Activated T-cell treated with anti-CD3 and anti-CD28 coated beads, Interleukin-2, amount 50 U/mL, for 48 hours (primary cell): ENCODE measurements around the gene COMMD1.
"Not testable (repeated sequence)": the region's sequence is repeated elsewhere in the genome, so short reads cannot be mapped to it uniquely, and the experiment has no call there.

Experiments used
- DNase-seq, 2 experiments: peaks; one replicate each; pipeline ENCODE4 v3.0.0-alpha.2; 2020

Gene COMMD1

GRCh38 chr2:62143696-62144095 is 238.2 kb downstream of the COMMD1 start:
- no peak for DNase-seq

- DNase-seq = no peak
Observed at GRCh38 chr2:62144689-62145477, 239.4 kb downstream of the COMMD1 start.

- no peak for DNase-seq
Observed at GRCh38 chr2:62145478-62146100, 240.1 kb downstream of the COMMD1 start.

- peak; percentile 20 to 22 for DNase-seq
Observed at GRCh38 chr2:62146790-62147189, 241.3 kb downstream of the COMMD1 start.

GRCh38 chr2:62147610-62148301 is 242.3 kb downstream of the COMMD1 start:
- no peak for DNase-seq

- no peak for DNase-seq
Observed at GRCh38 chr2:62149708-62150107, 244.2 kb downstream of the COMMD1 start.

GRCh38 chr2:62150597-62151305 is 245.3 kb downstream of the COMMD1 start:
- no peak for DNase-seq

GRCh38 chr2:62151306-62151638 is 245.8 kb downstream of the COMMD1 start:
- no peak for DNase-seq

GRCh38 chr2:62152000-62152399 is 246.5 kb downstream of the COMMD1 start:
- DNase-seq = no peak

GRCh38 chr2:62156861-62157496 is 251.5 kb downstream of the COMMD1 start:
- DNase-seq = no peak

GRCh38 chr2:62158444-62159121 is 253.1 kb downstream of the COMMD1 start:
- DNase-seq = no peak

- DNase-seq = not testable (repeated sequence)
Observed at GRCh38 chr2:62160691-62161090, 255.2 kb downstream of the COMMD1 start.

GRCh38 chr2:62163106-62163831 is 257.8 kb downstream of the COMMD1 start:
- DNase-seq = no peak

GRCh38 chr2:62163834-62164233 is 258.4 kb downstream of the COMMD1 start:
- DNase-seq = no peak

- DNase-seq = no peak
Observed at GRCh38 chr2:62175728-62176127, 270.3 kb downstream of the COMMD1 start.

GRCh38 chr2:62176801-62177200 is 271.3 kb downstream of the COMMD1 start:
- DNase-seq = no peak

GRCh38 chr2:62177392-62178049 is 272.0 kb downstream of the COMMD1 start:
- no peak for DNase-seq

- no peak for DNase-seq
Observed at GRCh38 chr2:62178741-62179271, 273.3 kb downstream of the COMMD1 start.

- no peak for DNase-seq
Observed at GRCh38 chr2:62180975-62181374, 275.5 kb downstream of the COMMD1 start.

GRCh38 chr2:62181843-62182242 is 276.4 kb downstream of the COMMD1 start:
- no peak for DNase-seq
